Measurements from ENCODE around the gene CCDC85A. TPM values are rescaled to one million over a fixed set of nuclear protein-coding genes. Genes with fewer than 3 reads are reported as not detected.
"Not testable (repeated sequence)": the region's sequence is repeated elsewhere in the genome, so short reads cannot be mapped to it uniquely, and the experiment has no call there.

The CCDC85A gene
- total RNA-seq = 1 to 10 TPM in 2 of 4 donors, under 1 TPM in 2; 0.20 to 1.1 (median 0.92) TPM

DNA sequence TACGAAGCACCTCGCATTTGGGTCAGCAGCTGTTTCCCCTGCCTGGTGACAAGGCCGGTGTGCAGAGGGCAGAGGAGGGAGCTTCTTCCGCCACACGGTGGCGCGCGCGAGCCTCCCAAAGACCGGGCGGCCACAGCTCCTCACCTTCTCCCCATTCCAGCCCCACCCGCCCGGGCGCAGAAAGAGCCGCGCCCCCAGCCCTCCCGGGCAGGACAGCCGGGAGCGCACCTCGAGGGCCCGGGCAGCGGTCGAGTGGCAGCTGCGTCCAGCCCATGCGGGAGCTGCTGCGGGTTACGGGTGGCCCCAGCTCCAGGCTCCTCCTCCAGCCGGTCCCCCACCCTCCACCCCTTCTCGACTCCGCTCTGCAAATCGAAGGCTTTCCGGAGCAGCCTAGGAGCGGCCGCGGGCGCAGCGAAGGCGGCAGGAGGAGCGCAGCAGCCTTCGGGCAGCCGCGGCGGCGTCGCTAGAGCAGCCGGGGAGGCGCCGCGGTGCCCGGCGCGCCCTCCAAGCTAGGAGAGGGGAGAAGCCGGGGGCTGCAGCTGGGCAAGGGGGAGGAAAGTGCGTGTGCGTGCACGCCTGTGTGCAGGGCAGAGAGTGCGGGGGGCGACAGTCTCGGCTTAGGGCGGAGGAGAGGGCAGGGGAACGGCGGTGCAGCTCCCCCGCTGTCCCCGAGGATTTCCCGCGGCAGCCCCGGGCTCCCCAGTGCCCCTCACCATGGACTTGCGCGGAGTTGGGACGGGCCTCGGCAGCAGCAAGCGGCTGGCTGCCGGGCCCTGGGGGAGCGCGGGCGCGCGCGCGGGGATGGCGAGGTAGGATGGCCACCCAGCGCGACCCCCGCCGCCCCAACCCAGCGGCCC, at the start of gene CCDC85A:
TSS of gene CCDC85A (plus strand) at position 348 of the 857 bp plus-strand sequence. CDS start 635 bp downstream, outside the sequence.
- WGBS, 2 donors (ENCODE audit: low coverage in 1 of 2) = 1% methylated on average over 65 of the region's 86 CpGs; no CpG with 5 or more reads in 1 of the 2 donors
- TF ChIP-seq POLR2AphosphoS5 (IDR thresholded peaks at IDR 0.05) = no peak
- TF ChIP-seq, protein P1, sequence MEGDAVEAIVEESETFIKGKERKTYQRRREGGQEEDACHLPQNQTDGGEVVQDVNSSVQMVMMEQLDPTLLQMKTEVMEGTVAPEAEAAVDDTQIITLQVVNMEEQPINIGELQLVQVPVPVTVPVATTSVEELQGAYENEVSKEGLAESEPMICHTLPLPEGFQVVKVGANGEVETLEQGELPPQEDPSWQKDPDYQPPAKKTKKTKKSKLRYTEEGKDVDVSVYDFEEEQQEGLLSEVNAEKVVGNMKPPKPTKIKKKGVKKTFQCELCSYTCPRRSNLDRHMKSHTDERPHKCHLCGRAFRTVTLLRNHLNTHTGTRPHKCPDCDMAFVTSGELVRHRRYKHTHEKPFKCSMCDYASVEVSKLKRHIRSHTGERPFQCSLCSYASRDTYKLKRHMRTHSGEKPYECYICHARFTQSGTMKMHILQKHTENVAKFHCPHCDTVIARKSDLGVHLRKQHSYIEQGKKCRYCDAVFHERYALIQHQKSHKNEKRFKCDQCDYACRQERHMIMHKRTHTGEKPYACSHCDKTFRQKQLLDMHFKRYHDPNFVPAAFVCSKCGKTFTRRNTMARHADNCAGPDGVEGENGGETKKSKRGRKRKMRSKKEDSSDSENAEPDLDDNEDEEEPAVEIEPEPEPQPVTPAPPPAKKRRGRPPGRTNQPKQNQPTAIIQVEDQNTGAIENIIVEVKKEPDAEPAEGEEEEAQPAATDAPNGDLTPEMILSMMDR (IDR thresholded peaks at IDR 0.05) = peak; percentile 73 to 90 (median 88)
- peak; percentile 83 for DNase-seq
- Histone ChIP-seq H3K4me3 (peak within 1 kb of the TSS; percentile 25 to 72 (median 57)), H3K27me3 (peaks cover 76% of the 10 kb centered on the region), H3K9me3 (no peaks in the 10 kb centered on the region), H3K4me1 (peaks cover 6 to 25% (median 20%) of the 10 kb centered on the region in 4 donors), H3K27ac (peak within 1 kb of the TSS; percentile 1 to 41 (median 24)), H3K36me3 (no peaks in the 10 kb centered on the region)
- in situ Hi-C loops (cut with MboI; ENCODE audit: low pct_ligation_motif_present in 1 of 4, low pct_unique_long_range_greater_than_20kb in 1 of 4, low sequenced_read_pairs in 3 of 4) (loop anchor here in 3 of 4 donors (10.0 to 25.0 kb wide), 3 partner anchors 553 to 1328 kb away; no protein-coding TSS in a partner anchor), intact Hi-C loops (cut with DNase I; ENCODE audit: low total_unique reads) (no loop called here)

DNA sequence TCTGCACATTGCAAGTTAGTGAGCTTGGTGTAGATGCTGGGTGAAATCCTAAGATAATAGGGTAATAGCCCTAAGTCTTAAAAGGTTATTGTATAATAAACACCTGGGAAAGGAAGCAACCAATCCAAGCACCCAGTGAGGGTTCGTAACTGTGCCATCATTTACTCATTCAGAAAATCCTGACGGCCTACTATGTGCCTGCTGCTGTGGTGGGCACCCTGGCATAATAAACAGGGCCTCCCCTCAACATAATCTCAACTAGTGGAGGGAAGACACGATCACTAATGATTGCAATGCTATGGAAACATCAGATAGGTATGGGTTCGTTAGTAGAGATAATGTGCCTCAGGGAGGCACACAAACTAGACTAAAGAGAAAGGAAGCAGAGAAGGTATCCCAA, 48.9 kb upstream of the CCDC85A start:
- no peak overlapping the region for H3K27ac ChIP-seq
- no peak overlapping the region for H3K4me3 ChIP-seq
- WGBS, 2 donors (ENCODE audit: low coverage in 1 of 2) = 57 to 61% methylated on average over 3 to 4 of the region's 4 CpGs
- DNase-seq = no peak
- H3K4me1 ChIP-seq = no peaks in the 10 kb centered on the region
- no peaks in the 10 kb centered on the region for H3K9me3 ChIP-seq
- H3K36me3 ChIP-seq = no peaks in the 10 kb centered on the region
- in situ Hi-C loops (cut with MboI; ENCODE audit: low pct_ligation_motif_present in 1 of 4, low pct_unique_long_range_greater_than_20kb in 1 of 4, low sequenced_read_pairs in 3 of 4) = loop anchor here in 1 of 4 donors (25.0 kb wide), 1 partner anchor 423 kb away; no protein-coding TSS in a partner anchor
- no peak for TF ChIP-seq POLR2AphosphoS5 (IDR thresholded peaks at IDR 0.05)
- no peak for TF ChIP-seq POLR2A (IDR thresholded peaks at IDR 0.05)
- TF ChIP-seq, protein P1 (IDR thresholded peaks at IDR 0.05) = no peak
- no peak for TF ChIP-seq EP300 (IDR thresholded peaks at IDR 0.05; ENCODE audit: low read depth)
- intact Hi-C loops (cut with DNase I; ENCODE audit: low total_unique reads) = loop anchor here (10.0 kb wide), 1 partner anchor 420 kb away; no protein-coding TSS in a partner anchor
- H3K27me3 ChIP-seq = no peaks in the 10 kb centered on the region

DNA sequence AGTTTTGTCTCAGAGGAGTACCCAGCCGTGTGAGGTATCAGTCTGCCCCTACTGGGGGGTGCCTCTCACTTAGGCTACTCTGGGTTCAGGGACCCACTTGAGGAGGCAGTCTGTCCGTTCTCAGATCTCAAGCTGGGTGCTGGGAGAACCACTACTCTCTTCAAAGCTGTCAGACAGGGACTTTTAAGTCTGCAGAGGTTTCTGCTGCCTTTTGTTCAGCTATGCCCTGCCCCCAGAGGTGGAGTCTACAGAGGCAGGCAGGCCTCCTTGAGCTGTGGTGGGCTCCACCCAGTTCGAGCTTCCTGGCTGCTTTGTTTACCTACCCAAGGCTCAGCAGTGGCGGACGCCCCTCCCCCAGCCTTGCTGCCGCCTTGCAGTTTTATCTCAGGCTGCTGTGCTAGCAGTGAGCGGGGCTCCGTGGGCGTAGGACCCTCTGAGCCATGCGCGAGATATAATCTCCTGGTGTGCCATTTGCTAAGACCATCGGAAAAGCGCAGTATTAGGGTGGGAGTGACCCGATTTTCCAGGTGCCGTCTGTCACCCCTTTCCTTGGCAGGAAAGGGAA, 41.2 kb upstream of the CCDC85A start:
- 83% methylated on average over 15 of the region's 15 CpGs; no CpG with 5 or more reads in 1 of the 2 donors for WGBS, 2 donors (ENCODE audit: low coverage in 1 of 2)
- H3K36me3 ChIP-seq; H3K4me1 ChIP-seq; DNase-seq; H3K4me3 ChIP-seq; H3K27ac ChIP-seq; H3K27me3 ChIP-seq; H3K9me3 ChIP-seq; intact Hi-C loops (cut with DNase I; ENCODE audit: low total_unique reads): not testable (repeated sequence)
- in situ Hi-C loops (cut with MboI; ENCODE audit: low pct_ligation_motif_present in 1 of 4, low pct_unique_long_range_greater_than_20kb in 1 of 4, low sequenced_read_pairs in 3 of 4) = loop anchor here in 1 of 4 donors (25.0 kb wide), 1 partner anchor 430 kb away; no protein-coding TSS in a partner anchor

DNA sequence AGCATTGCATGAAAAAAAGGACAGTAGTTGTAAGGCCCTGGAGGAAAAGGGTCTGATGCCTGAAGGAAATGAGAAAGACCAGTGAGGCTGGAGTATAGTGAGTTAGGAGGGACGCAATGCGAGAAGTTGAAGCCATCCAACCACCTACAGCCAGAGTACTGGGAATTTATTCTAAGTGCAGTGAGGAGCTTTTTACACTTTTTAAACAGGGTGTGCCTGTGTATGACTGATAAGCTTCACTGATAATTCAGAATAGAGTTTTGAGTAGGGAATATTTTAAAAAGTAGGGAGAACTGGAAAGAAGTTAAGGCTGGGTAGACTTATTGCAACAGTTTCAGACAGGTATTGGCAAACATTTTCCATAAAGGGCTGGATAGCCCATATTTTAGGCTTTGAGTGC, 35.9 kb upstream of the CCDC85A start:
- in situ Hi-C loops (cut with MboI; ENCODE audit: low pct_ligation_motif_present in 1 of 4, low pct_unique_long_range_greater_than_20kb in 1 of 4, low sequenced_read_pairs in 3 of 4) = loop anchor here in 1 of 4 donors (25.0 kb wide), 1 partner anchor 436 kb away; no protein-coding TSS in a partner anchor
- DNase-seq = no peak
- 79 to 94% methylated on average over 2 of the region's 2 CpGs for WGBS, 2 donors (ENCODE audit: low coverage in 1 of 2)
- H3K27ac ChIP-seq = no peak overlapping the region
- H3K9me3 ChIP-seq = no peaks in the 10 kb centered on the region
- intact Hi-C loops (cut with DNase I; ENCODE audit: low total_unique reads) = no loop called here
- no peaks in the 10 kb centered on the region for H3K36me3 ChIP-seq
- H3K27me3 ChIP-seq = no peaks in the 10 kb centered on the region
- no peaks in the 10 kb centered on the region for H3K4me1 ChIP-seq
- TF ChIP-seq POLR2A (IDR thresholded peaks at IDR 0.05) = no peak
- no peak for TF ChIP-seq EP300 (IDR thresholded peaks at IDR 0.05; ENCODE audit: low read depth)
- TF ChIP-seq, protein P1 (IDR thresholded peaks at IDR 0.05) = no peak
- no peak for TF ChIP-seq POLR2AphosphoS5 (IDR thresholded peaks at IDR 0.05)
- H3K4me3 ChIP-seq = no peak overlapping the region

Data from transverse colon (tissue), 4 donors.